ENCODE measurements around the gene COL8A1.
"Not testable (repeated sequence)": the region's sequence is repeated elsewhere in the genome, so short reads cannot be mapped to it uniquely, and the experiment has no call there.

Gene COL8A1

GRCh38 chr3:99836681-99837080, 198.3 kb downstream of the COL8A1 start:
- in situ Hi-C loops (cut with HindIII; ENCODE audit: low sequenced_read_pairs), result no loop called here

- in situ Hi-C loops (cut with HindIII; ENCODE audit: low sequenced_read_pairs), result no loop called here
These were observed 199.3 kb downstream of the COL8A1 start for GRCh38 chr3:99837715-99838114.

- in situ Hi-C loops (cut with HindIII; ENCODE audit: low sequenced_read_pairs), result no loop called here
These were observed 200.4 kb downstream of the COL8A1 start for GRCh38 chr3:99838755-99839154.

- in situ Hi-C loops (cut with HindIII; ENCODE audit: low sequenced_read_pairs), result no loop called here
These were observed 201.2 kb downstream of the COL8A1 start for GRCh38 chr3:99839613-99840012.

GRCh38 chr3:99841949-99842348, 203.6 kb downstream of the COL8A1 start:
- in situ Hi-C loops (cut with HindIII; ENCODE audit: low sequenced_read_pairs), result not testable (repeated sequence)

GRCh38 chr3:99842826-99843589, 204.6 kb downstream of the COL8A1 start:
- in situ Hi-C loops (cut with HindIII; ENCODE audit: low sequenced_read_pairs), result no loop called here

GRCh38 chr3:99843590-99844258, 205.3 kb downstream of the COL8A1 start:
- in situ Hi-C loops (cut with HindIII; ENCODE audit: low sequenced_read_pairs), result no loop called here

GRCh38 chr3:99845331-99845730, 206.9 kb downstream of the COL8A1 start:
- in situ Hi-C loops (cut with HindIII; ENCODE audit: low sequenced_read_pairs), result no loop called here

GRCh38 chr3:99845999-99846398, 207.6 kb downstream of the COL8A1 start:
- in situ Hi-C loops (cut with HindIII; ENCODE audit: low sequenced_read_pairs), result no loop called here

- in situ Hi-C loops (cut with HindIII; ENCODE audit: low sequenced_read_pairs), result no loop called here
These were observed 208.2 kb downstream of the COL8A1 start for GRCh38 chr3:99846477-99847160.

GRCh38 chr3:99848433-99848832, 210.0 kb downstream of the COL8A1 start:
- in situ Hi-C loops (cut with HindIII; ENCODE audit: low sequenced_read_pairs), result no loop called here

All from DLD1 (cell line).